Left lung (tissue), 10 donors: ENCODE measurements around the gene SWSAP1. TPM values are rescaled to one million over a fixed set of nuclear protein-coding genes. Genes with fewer than 3 reads are reported as not detected.

ENCODE experiments used
- ATAC-seq: fragments of 200-7000 bp; cut with Tn5 transposase; one replicate; pipeline ENCODE4 v1.9.1; 2020; ENCODE audit warnings: moderate library complexity
- DNase-seq, 4 donors: peaks; one replicate each; pipeline ENCODE4 v3.0.0-alpha.2; 2013 to 2020
- H3K27ac ChIP-seq, 2 donors: fragments of 200-600 bp; sonication (generic) in 1 of 2; one replicate each; pipeline versions ENCODE4 v1.5.0 to v1.8.0; 2020 to 2021
- H3K27me3 ChIP-seq, 2 donors: fragments of 200-600 bp; sonication (generic) in 1 of 2; one replicate each; pipeline versions ENCODE4 v1.5.0 to v1.8.0; 2020 to 2021
- H3K36me3 ChIP-seq, 2 donors: fragments of 200-600 bp; sonication (generic) in 1 of 2; one replicate each; pipeline versions ENCODE4 v1.5.0 to v1.8.0; 2020 to 2021
- H3K4me1 ChIP-seq, 2 donors: fragments of 200-600 bp; one replicate each; pipeline ENCODE4 v1.8.0; 2021
- H3K4me3 ChIP-seq, 2 donors: fragments of 200-600 bp; sonication (generic) in 1 of 2; one replicate each; pipeline versions ENCODE4 v1.5.0 to v1.8.0; 2020 to 2021; ENCODE audit warnings: mild to moderate bottlenecking in 1 of 2
- H3K9me3 ChIP-seq, 2 donors: fragments of 200-600 bp; sonication (generic) in 1 of 2; one replicate each; pipeline versions ENCODE4 v1.5.0 to v1.8.0; 2020 to 2021
- intact Hi-C, 2 donors: fragments of 100-400 bp; cut with DNase I; formaldehyde crosslinking; loops; one replicate each; pipeline versions ENCODE4 v1.11.2 to v1.14.2; 2022
- polyA plus RNA-seq, 6 donors: library from polyadenylated mRNA; unstranded; fragments of 120-200 nt; gene quantifications; one replicate each; pipeline ENCODE4 v1.2.1, GENCODE V29; 2013; ENCODE audit not compliant: insufficient read length in 6 of 6
- total RNA-seq, 2 donors: library from RNA; stranded (reverse); fragmentation: NEBNext Ultra II Directional; extraction: Animal tissue kit (Norgen Biotek cat#: 25700); gene quantifications; one replicate each; pipeline ENCODE4 v1.2.1, GENCODE V29; 2021
- TF ChIP-seq, protein P1 (sequence below), 2 donors: fragments of 200-600 bp; sonication (generic) in 1 of 2; IDR thresholded peaks; one replicate each; pipeline versions ENCODE4 v1.5.0 to v1.8.0; 2021; ENCODE audit warnings: antibody characterized with exemption in 2 of 2
- donor health status: DM: no; HTN: yes; CAD: no.
- donor health status: DM: no; HTN: no; CAD: no.

Gene SWSAP1
- total and polyA plus RNA-seq, 8 donors = 1.8 to 3.2 (median 2.8) TPM

GRCh38 chr19:11355160-11356073 is 19.0 kb upstream of the SWSAP1 start, which contains the start of gene PLPPR2:
PLPPR2 (plus strand) TSS chr19:11355432; CDS start chr19:11357674, 2,242 bp downstream.
- TF ChIP-seq, protein P1, sequence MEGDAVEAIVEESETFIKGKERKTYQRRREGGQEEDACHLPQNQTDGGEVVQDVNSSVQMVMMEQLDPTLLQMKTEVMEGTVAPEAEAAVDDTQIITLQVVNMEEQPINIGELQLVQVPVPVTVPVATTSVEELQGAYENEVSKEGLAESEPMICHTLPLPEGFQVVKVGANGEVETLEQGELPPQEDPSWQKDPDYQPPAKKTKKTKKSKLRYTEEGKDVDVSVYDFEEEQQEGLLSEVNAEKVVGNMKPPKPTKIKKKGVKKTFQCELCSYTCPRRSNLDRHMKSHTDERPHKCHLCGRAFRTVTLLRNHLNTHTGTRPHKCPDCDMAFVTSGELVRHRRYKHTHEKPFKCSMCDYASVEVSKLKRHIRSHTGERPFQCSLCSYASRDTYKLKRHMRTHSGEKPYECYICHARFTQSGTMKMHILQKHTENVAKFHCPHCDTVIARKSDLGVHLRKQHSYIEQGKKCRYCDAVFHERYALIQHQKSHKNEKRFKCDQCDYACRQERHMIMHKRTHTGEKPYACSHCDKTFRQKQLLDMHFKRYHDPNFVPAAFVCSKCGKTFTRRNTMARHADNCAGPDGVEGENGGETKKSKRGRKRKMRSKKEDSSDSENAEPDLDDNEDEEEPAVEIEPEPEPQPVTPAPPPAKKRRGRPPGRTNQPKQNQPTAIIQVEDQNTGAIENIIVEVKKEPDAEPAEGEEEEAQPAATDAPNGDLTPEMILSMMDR (IDR thresholded peaks at IDR 0.05) = no peak
- peak within 1 kb of the TSS; percentile 7 to 55 for H3K27ac ChIP-seq
- H3K9me3 ChIP-seq = no peaks in the 10 kb centered on the region
- peak; percentile 98 for ATAC-seq
- intact Hi-C loops = no loop called here
- H3K4me3 ChIP-seq = peak within 1 kb of the TSS; percentile 44 to 58
- no peaks in the 10 kb centered on the region for H3K27me3 ChIP-seq
- peak; percentile 74 to 98 (median 90) for DNase-seq
- peaks cover 0 to 12% of the 10 kb centered on the region in 2 donors for H3K36me3 ChIP-seq
- peaks cover 0 to 17% of the 10 kb centered on the region in 2 donors for H3K4me1 ChIP-seq

DNA sequence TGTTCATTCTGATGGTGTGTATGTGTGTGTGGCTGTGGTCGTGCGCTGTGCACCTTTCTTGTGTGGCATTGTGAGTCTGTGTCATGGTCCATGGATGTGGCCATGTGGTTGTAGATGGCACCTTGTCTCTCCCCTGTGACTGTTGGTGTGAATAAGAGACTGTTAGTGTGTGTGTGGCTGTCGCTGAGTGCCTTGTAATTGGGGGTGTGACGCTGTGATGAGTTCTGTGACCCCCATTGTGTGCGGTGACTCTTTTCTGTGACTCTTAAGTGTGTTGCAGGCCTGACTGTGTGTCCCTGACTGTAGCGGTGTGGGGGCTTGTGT is 18.4 kb upstream of the SWSAP1 start:
- DNase-seq = no peak
- TF ChIP-seq, protein P1 (IDR thresholded peaks at IDR 0.05) = no peak
- H3K4me1 ChIP-seq = peaks cover 0 to 17% of the 10 kb centered on the region in 2 donors
- ATAC-seq = no peak
- no peak overlapping the region for H3K27ac ChIP-seq
- intact Hi-C loops = no loop called here
- no peaks in the 10 kb centered on the region for H3K27me3 ChIP-seq
- peak overlapping the region; percentile 44 to 58 for H3K4me3 ChIP-seq
- H3K9me3 ChIP-seq = no peaks in the 10 kb centered on the region
- H3K36me3 ChIP-seq = peaks cover 0 to 19% of the 10 kb centered on the region in 2 donors

DNA sequence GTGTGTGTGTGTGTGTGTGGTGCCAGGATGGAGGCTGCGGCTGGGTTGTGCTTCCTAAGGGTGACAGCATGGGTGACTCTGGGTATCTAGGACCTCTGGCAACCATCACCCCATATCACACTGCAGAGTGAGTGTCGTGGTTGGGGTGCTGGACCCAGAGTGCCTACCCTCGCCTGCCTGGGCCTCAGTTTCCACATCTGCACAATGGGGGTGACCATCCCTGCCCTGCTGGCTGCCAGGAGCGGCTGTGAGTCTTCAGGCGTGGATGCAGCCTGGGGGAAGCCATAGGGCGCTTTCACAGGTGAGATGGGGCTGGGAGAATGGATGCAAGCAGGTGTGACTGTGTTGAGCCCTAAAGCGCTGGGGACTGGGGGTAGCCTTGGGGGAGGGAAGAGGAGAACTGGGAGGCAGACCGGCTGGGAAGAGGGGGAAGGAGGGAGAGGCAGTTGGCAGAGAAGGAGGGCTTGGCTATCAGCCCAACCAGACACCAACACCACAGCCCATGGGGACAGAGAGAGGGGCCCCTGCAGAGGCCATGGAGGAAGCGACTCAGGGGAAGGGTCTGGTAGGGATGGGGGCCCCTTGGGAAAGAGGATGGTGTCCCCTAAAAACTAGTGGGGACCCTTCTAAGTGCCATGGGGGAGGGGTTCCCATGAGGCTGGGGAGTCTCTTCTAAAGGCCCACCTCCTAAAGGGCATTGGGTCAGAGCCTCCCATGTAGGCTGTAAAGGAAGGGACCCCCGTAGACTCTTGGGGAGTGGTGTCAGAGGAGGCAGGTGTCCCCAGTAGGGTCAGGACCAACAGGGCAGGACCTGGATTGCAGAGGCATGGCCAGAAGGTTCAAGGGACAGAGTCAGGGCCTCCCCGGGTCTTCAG is 17.6 kb upstream of the SWSAP1 start:
- Histone ChIP-seq H3K9me3 (no peaks in the 10 kb centered on the region), H3K27ac (no peak overlapping the region), H3K27me3 (no peaks in the 10 kb centered on the region), H3K4me1 (peaks cover 0 to 21% of the 10 kb centered on the region in 2 donors), H3K4me3 (no peak overlapping the region), H3K36me3 (peaks cover 0 to 27% of the 10 kb centered on the region in 2 donors)
- no peak for ATAC-seq
- no peak for DNase-seq
- TF ChIP-seq, protein P1 (IDR thresholded peaks at IDR 0.05) = no peak
- intact Hi-C loops = no loop called here

DNA sequence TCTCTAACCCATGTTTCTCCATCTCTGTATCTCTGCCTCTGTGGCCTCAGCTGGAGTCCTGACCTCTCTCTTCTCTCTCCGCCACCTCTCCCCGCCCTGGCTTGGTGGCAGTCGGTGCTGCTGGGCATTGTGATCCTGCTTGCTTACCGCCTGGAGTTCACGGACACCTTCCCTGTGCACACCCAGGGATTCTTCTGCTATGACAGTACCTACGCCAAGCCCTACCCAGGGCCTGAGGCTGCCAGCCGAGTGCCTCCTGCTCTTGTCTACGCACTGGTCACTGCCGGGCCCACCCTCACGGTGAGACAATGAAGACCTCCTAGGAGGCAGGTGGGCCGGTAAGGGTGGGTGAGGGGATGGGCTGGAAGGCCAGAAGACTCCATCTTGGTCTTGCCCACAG is 15.0 kb upstream of the SWSAP1 start:
- ATAC-seq (no peak), DNase-seq (no peak)
- H3K27ac ChIP-seq = no peak overlapping the region
- no peaks in the 10 kb centered on the region for H3K9me3 ChIP-seq
- peaks cover 0 to 19% of the 10 kb centered on the region in 2 donors for H3K4me1 ChIP-seq
- H3K27me3 ChIP-seq = no peaks in the 10 kb centered on the region
- TF ChIP-seq, protein P1 (IDR thresholded peaks at IDR 0.05) = no peak
- intact Hi-C loops = no loop called here
- no peak overlapping the region for H3K4me3 ChIP-seq
- peaks cover 0 to 48% of the 10 kb centered on the region in 2 donors for H3K36me3 ChIP-seq
